ENCODE data around the gene RAB32. TPM values are rescaled to one million over a fixed set of nuclear protein-coding genes. Genes with fewer than 3 reads are reported as not detected.

Gene RAB32
- total RNA-seq, 4 donors from 2014 or later, result 0.34 to 18.3 (median 5.5) TPM

DNA sequence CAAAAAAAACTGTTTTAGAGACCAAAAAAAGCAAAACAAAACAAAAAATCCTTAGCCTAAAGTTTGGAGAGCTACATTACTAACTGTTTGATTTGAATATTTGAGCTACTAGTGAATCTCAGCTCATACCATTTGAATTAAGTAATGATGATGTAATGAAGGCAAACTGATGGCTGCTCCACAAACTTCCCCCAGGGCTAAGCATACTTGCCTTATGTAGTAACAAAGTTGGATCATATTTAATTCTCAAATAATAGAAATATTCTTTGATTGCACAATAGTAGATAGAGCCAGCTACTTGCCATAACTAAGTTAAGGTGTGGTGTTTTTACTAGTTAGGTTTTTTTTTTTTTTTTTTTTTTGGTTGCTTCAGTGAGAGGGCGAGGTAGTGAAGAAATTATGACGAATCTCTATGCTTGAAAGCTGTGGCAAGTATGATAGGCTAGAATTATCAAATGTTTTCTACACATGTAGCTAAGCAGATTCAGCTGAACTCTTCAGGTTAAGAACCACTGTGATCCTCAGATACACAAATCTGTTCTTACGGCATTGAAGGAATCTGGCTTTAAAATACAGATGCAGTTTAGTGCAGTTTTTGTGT, 2.9 kb downstream of the RAB32 start:
- WGBS, 2 donors, result 20% methylated on average over 3 of the region's 3 CpGs
- TF ChIP-seq POLR2A (IDR thresholded peaks at IDR 0.05), result no peak
- TF ChIP-seq, protein P1, sequence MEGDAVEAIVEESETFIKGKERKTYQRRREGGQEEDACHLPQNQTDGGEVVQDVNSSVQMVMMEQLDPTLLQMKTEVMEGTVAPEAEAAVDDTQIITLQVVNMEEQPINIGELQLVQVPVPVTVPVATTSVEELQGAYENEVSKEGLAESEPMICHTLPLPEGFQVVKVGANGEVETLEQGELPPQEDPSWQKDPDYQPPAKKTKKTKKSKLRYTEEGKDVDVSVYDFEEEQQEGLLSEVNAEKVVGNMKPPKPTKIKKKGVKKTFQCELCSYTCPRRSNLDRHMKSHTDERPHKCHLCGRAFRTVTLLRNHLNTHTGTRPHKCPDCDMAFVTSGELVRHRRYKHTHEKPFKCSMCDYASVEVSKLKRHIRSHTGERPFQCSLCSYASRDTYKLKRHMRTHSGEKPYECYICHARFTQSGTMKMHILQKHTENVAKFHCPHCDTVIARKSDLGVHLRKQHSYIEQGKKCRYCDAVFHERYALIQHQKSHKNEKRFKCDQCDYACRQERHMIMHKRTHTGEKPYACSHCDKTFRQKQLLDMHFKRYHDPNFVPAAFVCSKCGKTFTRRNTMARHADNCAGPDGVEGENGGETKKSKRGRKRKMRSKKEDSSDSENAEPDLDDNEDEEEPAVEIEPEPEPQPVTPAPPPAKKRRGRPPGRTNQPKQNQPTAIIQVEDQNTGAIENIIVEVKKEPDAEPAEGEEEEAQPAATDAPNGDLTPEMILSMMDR (IDR thresholded peaks at IDR 0.05), result no peak
- H3K4me3 ChIP-seq, result peak overlapping the region in 2 of 4 donors; percentile 52 to 81
- H3K4me1 ChIP-seq, result peaks cover 13 to 51% (median 16%) of the 10 kb centered on the region in 3 donors
- peak overlapping the region in 3 of 4 donors; percentile 69 to 96 (median 89) for H3K27ac ChIP-seq
- H3K36me3 ChIP-seq, result peaks cover 0 to 6% (median 0%) of the 10 kb centered on the region in 3 donors
- DNase-seq, result no peak
- H3K9me3 ChIP-seq, result no peaks in the 10 kb centered on the region
- intact Hi-C loops (cut with DNase I), result loop anchor here (10.0 kb wide), 1 partner anchor 148 kb away; no protein-coding TSS in a partner anchor
- peaks cover 0 to 29% (median 0%) of the 10 kb centered on the region in 4 donors for H3K27me3 ChIP-seq

DNA sequence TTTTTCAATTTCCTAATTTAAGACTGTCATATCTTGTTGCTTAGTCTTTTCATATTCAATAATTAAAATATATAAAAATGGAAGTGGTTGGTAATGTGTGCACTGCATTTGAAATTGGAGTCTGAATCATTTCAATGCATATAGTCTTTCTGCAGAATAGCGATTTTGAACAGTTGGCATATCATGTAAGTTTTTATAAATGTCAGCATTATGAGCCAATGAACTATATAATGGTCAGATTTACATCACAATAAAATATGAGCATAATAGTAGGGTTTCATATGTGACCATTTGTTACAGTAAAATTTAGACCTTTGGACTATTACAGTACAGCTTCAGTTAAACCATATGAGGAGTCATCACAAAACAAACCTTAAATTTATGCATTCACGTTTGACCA, 4.3 kb downstream of the RAB32 start:
- H3K4me1 ChIP-seq, result peaks cover 13 to 47% (median 16%) of the 10 kb centered on the region in 3 donors
- peaks cover 0 to 6% (median 0%) of the 10 kb centered on the region in 3 donors for H3K36me3 ChIP-seq
- H3K4me3 ChIP-seq, result no peak overlapping the region
- intact Hi-C loops (cut with DNase I), result loop anchor here (10.0 kb wide), 1 partner anchor 147 kb away; no protein-coding TSS in a partner anchor
- 79 to 84% methylated on average over 2 of the region's 2 CpGs for WGBS, 2 donors
- H3K9me3 ChIP-seq, result no peaks in the 10 kb centered on the region
- no peak overlapping the region for H3K27ac ChIP-seq
- H3K27me3 ChIP-seq, result peaks cover 0 to 29% (median 0%) of the 10 kb centered on the region in 4 donors
- no peak for DNase-seq
- no peak for TF ChIP-seq POLR2A (IDR thresholded peaks at IDR 0.05)
- TF ChIP-seq, protein P1 (IDR thresholded peaks at IDR 0.05), result no peak

DNA sequence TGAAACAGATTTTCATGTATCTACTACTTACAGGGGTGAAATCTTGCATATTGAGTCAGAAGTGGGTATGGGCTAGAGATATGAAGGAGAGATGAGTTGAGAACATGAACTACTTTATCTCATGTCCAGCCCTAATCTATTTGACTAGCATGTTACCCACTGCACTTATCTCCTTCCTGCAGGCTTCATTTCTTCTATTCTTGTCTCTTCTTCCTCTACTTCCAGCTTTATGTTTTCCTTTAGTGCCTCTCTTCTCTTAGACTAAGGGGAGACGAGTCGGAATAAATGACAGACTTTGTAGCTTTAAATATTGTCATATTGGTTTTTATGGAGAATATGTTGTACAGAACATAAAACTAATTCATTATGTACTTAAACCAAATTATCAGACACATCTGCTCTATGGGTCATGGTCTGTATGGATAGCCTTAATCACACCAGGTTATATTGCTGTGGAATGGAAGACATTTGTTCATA, 5.3 kb downstream of the RAB32 start:
- peaks cover 0 to 7% (median 0%) of the 10 kb centered on the region in 3 donors for H3K36me3 ChIP-seq
- H3K4me3 ChIP-seq, result no peak overlapping the region
- H3K27ac ChIP-seq, result no peak overlapping the region
- WGBS, 2 donors, result 87 to 92% methylated on average over 2 of the region's 2 CpGs
- H3K27me3 ChIP-seq, result peaks cover 0 to 19% (median 0%) of the 10 kb centered on the region in 4 donors
- intact Hi-C loops (cut with DNase I), result loop anchor here (10.0 kb wide), 1 partner anchor 146 kb away; no protein-coding TSS in a partner anchor
- H3K9me3 ChIP-seq, result no peaks in the 10 kb centered on the region
- H3K4me1 ChIP-seq, result peaks cover 12 to 39% (median 13%) of the 10 kb centered on the region in 3 donors
- no peak for DNase-seq
- TF ChIP-seq, protein P1 (IDR thresholded peaks at IDR 0.05), result no peak
- no peak for TF ChIP-seq POLR2A (IDR thresholded peaks at IDR 0.05)

DNA sequence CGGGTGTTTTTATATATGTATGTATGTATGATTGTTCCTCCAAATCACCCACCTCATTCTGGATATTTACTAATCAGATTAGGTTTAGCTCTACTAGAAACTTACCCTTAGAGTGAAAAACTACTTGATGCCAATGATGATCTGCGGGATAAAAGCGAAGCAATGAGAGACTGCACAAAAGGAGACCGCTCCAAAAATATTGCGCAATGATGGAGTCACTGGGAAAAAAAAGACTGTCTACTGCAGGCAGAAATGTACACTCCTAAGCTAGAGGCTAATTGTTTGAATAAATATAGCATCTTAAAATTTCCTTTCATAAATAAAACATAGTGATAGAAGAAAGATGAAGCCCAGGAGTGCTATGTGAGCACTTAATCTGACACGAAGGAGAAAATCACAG, 7.3 kb downstream of the RAB32 start:
- H3K36me3 ChIP-seq, result peaks cover 0 to 25% (median 0%) of the 10 kb centered on the region in 3 donors
- no peak overlapping the region for H3K4me3 ChIP-seq
- TF ChIP-seq, protein P1 (IDR thresholded peaks at IDR 0.05), result no peak
- no peak for TF ChIP-seq POLR2A (IDR thresholded peaks at IDR 0.05)
- intact Hi-C loops (cut with DNase I), result no loop called here
- no peaks in the 10 kb centered on the region for H3K9me3 ChIP-seq
- no peak for DNase-seq
- H3K27me3 ChIP-seq, result peaks cover 0 to 7% (median 0%) of the 10 kb centered on the region in 4 donors
- peak overlapping the region in 1 of 4 donors; percentile 32 for H3K27ac ChIP-seq
- WGBS, 2 donors, result 48 to 83% methylated on average over 6 of the region's 6 CpGs
- peaks cover 3 to 19% (median 8%) of the 10 kb centered on the region in 3 donors for H3K4me1 ChIP-seq

DNA sequence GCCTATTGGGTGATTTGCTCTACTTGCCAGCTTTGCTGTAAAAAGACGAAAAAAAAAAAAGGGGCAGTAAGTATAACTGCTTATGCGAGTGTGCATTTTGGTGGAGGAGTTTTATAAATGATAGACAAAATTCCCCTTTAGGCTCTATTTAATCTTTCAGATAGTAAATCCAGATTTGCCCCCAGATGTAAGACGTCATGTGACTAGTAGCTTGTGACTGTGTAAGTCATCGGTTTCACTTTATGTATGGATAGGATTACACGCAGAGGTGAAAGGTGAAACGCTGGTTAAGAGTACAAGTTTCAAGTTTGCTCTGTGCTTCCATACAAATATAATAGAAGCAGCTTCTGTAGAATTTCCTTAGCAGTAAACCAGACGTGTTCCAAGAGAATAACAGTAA, 7.9 kb downstream of the RAB32 start:
- H3K36me3 ChIP-seq, result peaks cover 0 to 25% (median 0%) of the 10 kb centered on the region in 3 donors
- no peak overlapping the region for H3K4me3 ChIP-seq
- DNase-seq, result no peak
- no peak overlapping the region for H3K27ac ChIP-seq
- peaks cover 0 to 14% (median 4%) of the 10 kb centered on the region in 3 donors for H3K4me1 ChIP-seq
- no peak for TF ChIP-seq POLR2A (IDR thresholded peaks at IDR 0.05)
- no peaks in the 10 kb centered on the region for H3K9me3 ChIP-seq
- intact Hi-C loops (cut with DNase I), result no loop called here
- peaks cover 0 to 7% (median 0%) of the 10 kb centered on the region in 4 donors for H3K27me3 ChIP-seq
- WGBS, 2 donors, result 71 to 73% methylated on average over 7 of the region's 7 CpGs
